RWPE2 (cell line): ENCODE measurements around the gene MYRF.

Experiments used
- ATAC-seq: fragments of 200-7000 bp; cut with Tn5 transposase; 3 replicates; pipeline ENCODE4 v1.9.1; 2021; ENCODE audit warnings: low read depth
- DNase-seq: peaks from one replicate; pipeline ENCODE4 v3.0.0-alpha.2; 2020; ENCODE audit warnings: low spot score
- H3K27ac ChIP-seq: fragments of 450-650 bp; 2 replicates; pipeline ENCODE4 v1.5.1; 2017; ENCODE audit warnings: mild to moderate bottlenecking; ENCODE audit not compliant: poor library complexity, severe bottlenecking
- H3K27me3 ChIP-seq: fragments of 250-450 bp; sonication (Bioruptor Pico); 2 replicates; pipeline ENCODE4 v1.5.1; 2021; ENCODE audit warnings: mild to moderate bottlenecking, moderate library complexity; ENCODE audit not compliant: insufficient read depth, poor library complexity, severe bottlenecking
- H3K36me3 ChIP-seq: fragments of 250-450 bp; sonication (Bioruptor Pico); 2 replicates; pipeline ENCODE4 v1.5.1; 2020; ENCODE audit warnings: low read depth, mild to moderate bottlenecking, moderate library complexity
- H3K4me1 ChIP-seq: fragments of 250-450 bp; sonication (Bioruptor Pico); 2 replicates; pipeline ENCODE4 v1.5.1; 2021; ENCODE audit warnings: mild to moderate bottlenecking, moderate library complexity; ENCODE audit not compliant: insufficient read depth, poor library complexity, severe bottlenecking
- H3K4me3 ChIP-seq: fragments of 250-450 bp; sonication (Bioruptor Pico); 2 replicates; pipeline ENCODE4 v1.5.1; 2021; ENCODE audit warnings: mild to moderate bottlenecking, moderate library complexity; ENCODE audit not compliant: severe bottlenecking
- H3K9me3 ChIP-seq: fragments of 250-450 bp; sonication (Bioruptor Pico); 2 replicates; pipeline ENCODE4 v1.5.1; 2021; ENCODE audit warnings: mild to moderate bottlenecking, moderate library complexity; ENCODE audit not compliant: severe bottlenecking
- CTCF ChIP-seq: fragments of 450-650 bp; IDR thresholded peaks from one replicate; pipeline ENCODE4 v1.5.1; 2017; ENCODE audit warnings: mild to moderate bottlenecking, moderate library complexity; ENCODE audit not compliant: poor library complexity, severe bottlenecking

The MYRF gene

GRCh38 chr11:61775606-61776554 lies 23.4 kb downstream of the MYRF start:
- H3K27me3 ChIP-seq = no peaks in the 10 kb centered on the region
- no peaks in the 10 kb centered on the region for H3K36me3 ChIP-seq
- no peak for ATAC-seq
- no peak overlapping the region for H3K4me3 ChIP-seq
- no peaks in the 10 kb centered on the region for H3K9me3 ChIP-seq
- no peak for DNase-seq
- H3K27ac ChIP-seq = no peak overlapping the region
- TF ChIP-seq CTCF = no peak
- H3K4me1 ChIP-seq = no peaks in the 10 kb centered on the region

GRCh38 chr11:61776561-61777075 lies 24.2 kb downstream of the MYRF start:
- H3K27ac ChIP-seq = no peak overlapping the region
- no peak overlapping the region for H3K4me3 ChIP-seq
- peak; percentile 72 for TF ChIP-seq CTCF
- H3K27me3 ChIP-seq = no peaks in the 10 kb centered on the region
- H3K4me1 ChIP-seq = no peaks in the 10 kb centered on the region
- ATAC-seq = peak; percentile 37; the same call in 2 of the 3 replicates
- no peak for DNase-seq
- no peaks in the 10 kb centered on the region for H3K36me3 ChIP-seq
- H3K9me3 ChIP-seq = no peaks in the 10 kb centered on the region

GRCh38 chr11:61777234-61778090 lies 25.0 kb downstream of the MYRF start:
- no peaks in the 10 kb centered on the region for H3K36me3 ChIP-seq
- no peak overlapping the region for H3K27ac ChIP-seq
- no peaks in the 10 kb centered on the region for H3K9me3 ChIP-seq
- ATAC-seq (peak; percentile 49), DNase-seq (no peak)
- H3K27me3 ChIP-seq = no peaks in the 10 kb centered on the region
- TF ChIP-seq CTCF = no peak
- peak overlapping the region; percentile 15 for H3K4me3 ChIP-seq
- no peaks in the 10 kb centered on the region for H3K4me1 ChIP-seq

- Histone ChIP-seq H3K27me3 (no peaks in the 10 kb centered on the region), H3K4me1 (no peaks in the 10 kb centered on the region), H3K4me3 (no peak overlapping the region), H3K9me3 (no peaks in the 10 kb centered on the region), H3K27ac (no peak overlapping the region), H3K36me3 (no peaks in the 10 kb centered on the region)
- no peak for ATAC-seq
- no peak for TF ChIP-seq CTCF
- DNase-seq = no peak
Observed at GRCh38 chr11:61778357-61778886, 26.0 kb downstream of the MYRF start.
